ENCODE data around the gene AFMID.
"Not testable (repeated sequence)": the region's sequence is repeated elsewhere in the genome, so short reads cannot be mapped to it uniquely, and the experiment has no call there.

AFMID gene

DNA sequence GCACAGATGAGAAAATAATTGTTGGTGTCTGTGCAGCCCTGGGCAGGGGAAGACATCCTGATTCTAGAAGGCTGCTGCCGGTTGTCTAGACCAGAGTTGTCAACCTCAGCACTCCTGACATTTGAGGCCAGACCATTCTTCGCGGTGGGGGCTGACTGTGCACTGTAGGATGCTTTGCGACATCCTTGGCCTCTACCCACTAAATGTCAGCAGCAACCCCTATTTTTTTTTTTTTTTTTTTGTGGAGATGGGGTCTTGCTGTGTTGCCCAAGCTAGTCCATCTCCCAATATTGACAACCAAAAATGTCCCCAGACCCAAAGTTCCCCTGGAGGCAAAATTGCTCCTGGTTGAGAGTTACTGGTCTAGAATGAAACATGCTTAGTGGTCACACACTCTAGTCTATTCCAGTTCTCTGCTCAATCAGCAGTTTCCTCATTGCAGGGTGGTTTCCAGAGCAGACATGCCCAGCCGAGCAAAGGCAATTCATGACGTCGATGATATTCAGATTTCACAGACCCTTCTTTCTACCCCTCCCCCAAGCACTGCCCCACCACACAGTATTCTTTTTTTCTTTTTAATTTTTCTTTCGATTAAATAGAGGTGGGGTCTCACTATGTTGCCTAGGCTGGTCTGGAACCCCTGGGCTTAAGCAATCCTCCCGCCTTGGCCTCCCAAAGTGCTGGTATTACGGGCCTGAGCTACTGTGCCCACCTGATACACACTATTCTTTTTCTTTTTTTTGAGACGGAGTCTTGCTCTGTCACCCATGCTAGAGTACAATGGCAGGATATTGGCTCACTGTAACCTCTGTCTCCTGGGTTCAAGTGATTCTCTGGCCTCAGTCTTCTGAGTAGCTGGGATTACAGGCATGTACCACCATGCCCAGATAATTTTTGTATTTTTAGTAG, 32.0 kb upstream of the AFMID start:
- no peak for DNase-seq (ENCODE audit: low read depth, low spot score)

DNA sequence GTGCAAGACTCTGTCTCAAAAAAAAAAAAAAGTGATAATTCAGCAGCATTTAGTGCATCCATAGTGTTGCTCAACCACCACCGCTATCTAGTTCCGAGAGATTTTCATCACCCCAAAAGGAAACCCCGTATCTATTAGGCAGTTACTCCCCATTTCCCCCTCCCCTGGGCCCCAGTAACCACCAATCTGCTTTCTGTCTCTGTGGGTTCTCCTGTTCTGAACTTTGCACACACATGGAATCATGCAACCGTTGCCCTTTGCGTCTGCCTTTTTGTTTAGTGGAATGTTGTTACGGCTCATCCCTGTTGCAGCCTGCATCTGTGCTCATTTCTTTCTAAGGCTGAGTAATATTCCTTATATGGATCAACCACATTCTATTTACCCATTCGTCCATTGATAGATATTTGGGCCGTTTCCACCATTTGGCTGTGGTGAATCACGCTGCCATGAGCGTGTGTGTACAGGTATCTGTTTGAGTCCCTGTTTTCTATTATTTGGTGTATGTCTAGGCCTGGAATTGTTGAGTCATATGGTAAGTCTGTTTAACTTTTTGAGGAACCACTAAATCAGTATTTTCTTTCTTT, 27.5 kb upstream of the AFMID start:
- peak; percentile 77 for DNase-seq (ENCODE audit: low read depth, low spot score)

DNA sequence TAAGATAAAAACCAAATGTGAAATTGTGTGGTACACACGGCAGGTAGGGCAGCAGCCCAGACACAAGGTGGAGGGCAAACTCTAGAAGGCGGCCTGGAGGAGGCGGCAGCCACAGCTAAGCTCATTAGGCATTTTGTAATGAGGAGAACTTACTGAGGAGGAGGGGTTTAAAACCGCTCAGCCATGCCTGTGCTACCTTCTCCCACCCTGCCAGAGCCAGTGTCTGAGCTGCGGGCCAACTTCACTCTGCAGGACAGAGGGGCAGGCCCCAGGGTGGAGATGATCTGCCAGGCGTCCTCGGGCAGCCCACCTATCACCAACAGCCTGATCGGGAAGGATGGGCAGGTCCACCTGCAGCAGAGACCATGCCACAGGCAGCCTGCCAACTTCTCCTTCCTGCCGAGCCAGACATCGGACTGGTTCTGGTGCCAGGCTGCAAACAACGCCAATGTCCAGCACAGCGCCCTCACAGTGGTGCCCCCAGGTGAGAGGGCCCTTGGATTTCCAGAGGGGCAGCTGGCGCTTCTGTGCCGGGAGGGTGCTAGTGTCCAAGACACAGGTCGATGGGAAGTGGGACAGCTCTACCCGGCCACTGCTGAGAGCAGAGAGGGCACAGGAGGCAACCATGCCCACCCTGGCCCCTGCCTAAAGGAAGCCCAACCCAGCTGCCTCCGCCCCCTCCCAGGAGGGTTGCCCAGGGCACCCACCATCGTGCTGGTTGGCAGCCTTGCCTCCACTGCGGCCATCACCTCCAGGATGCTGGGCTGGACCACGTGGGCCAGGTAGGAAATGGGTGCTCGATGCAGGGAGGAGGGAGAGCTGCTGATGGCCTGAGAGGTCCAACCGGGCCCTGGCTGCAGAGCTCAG, 23.0 kb upstream of the AFMID start:
- no peak for DNase-seq (ENCODE audit: low read depth, low spot score)

DNA sequence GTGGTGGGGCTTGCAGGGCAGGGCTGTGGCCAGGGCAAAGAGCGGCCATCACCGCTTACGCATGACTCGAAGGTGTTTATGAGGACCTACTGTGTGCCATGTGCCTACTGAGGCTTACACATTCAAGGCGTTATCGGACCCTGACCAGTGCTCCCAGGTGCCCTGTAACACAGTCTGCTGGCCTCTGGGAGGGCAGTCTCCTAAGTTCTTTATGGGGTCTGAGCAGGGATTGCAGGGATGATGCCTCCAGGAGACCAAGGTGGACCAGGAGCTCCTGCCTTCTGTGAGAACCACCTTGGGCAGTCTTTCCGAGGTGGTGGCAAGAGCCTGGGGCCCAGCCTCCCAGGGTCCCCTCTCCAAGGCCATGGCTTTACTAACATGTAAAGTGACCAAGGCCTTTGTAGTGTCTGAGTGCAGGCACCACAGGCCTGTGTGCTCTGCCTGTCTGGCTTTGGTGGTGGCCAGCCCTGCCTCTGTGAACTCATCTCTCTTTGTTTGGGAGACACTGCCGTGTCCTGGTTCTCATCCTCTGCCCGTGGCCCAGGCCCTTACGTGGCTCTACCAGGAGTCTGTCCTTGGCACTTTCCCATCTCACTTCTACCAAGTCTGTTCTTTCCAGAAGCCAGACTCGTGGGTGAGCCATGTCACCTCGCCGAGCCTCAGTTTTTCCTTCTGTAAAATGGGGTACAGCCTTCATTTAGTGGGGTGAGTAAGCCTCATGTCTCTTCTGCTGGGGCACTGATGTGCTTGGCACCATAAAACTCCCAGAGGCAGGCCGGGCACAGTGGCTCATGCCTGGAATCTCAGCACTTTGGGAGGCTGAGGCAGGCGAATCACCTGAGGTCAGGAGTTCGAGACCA, 22.2 kb upstream of the AFMID start:
- no peak for DNase-seq (ENCODE audit: low read depth, low spot score)

DNA sequence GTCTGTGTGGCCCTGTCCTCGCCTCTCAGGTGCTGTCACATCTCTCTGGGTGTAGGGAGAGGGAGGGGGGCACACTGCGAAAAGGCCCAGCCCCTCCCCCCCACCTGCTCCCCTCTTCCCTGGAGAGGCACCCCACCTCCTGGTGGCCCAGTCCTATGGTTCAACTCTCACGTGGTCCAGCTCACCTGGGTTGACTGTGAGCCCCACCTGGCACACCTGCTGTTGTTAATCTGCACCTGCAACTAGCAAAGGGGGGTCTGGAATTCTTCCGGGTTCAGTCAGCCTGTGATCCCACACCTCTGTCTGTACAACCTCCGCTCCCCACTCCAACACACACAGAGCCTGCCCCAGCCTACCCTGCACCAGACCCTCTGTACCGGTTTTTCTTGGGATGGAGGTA, 20.7 kb upstream of the AFMID start:
- DNase-seq (ENCODE audit: low read depth, low spot score), result no peak

DNA sequence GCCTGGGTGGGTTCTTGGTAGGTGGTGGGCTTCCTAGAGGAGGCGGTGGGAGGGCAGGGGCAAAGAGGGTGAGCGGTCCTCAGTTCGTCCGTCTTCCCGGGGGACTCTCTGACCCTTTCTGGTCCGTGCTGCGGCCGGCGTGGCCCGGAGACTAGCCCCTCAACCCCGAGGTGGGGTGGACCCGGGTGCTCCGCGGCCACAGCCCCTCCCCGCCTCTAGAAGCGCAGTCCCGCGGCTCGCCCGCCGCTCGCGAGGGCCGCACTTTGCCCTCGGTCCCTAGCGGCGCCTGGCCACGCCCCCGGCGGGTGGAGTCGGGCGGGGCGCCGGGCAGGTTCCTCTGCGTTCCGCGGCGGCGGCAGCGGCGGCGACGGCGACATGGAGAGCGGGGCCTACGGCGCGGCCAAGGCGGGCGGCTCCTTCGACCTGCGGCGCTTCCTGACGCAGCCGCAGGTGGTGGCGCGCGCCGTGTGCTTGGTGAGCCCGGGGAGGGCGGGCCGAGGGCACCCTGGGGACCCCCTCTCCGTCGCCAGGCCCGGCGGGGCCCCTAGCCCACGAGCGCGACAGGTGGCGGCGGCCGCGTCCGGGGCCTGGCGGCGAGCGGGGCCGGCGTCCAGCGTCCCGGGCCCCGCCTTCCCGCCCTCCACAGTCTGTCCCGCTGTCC, 18.8 kb upstream of the AFMID start, which contains the start of gene SYNGR2:
Gene SYNGR2 (plus strand): TSS at position 340 of the 661 bp plus-strand sequence. CDS start 36 bp downstream, at position 376.
- DNase-seq (ENCODE audit: low read depth, low spot score), result peak; percentile 86

DNA sequence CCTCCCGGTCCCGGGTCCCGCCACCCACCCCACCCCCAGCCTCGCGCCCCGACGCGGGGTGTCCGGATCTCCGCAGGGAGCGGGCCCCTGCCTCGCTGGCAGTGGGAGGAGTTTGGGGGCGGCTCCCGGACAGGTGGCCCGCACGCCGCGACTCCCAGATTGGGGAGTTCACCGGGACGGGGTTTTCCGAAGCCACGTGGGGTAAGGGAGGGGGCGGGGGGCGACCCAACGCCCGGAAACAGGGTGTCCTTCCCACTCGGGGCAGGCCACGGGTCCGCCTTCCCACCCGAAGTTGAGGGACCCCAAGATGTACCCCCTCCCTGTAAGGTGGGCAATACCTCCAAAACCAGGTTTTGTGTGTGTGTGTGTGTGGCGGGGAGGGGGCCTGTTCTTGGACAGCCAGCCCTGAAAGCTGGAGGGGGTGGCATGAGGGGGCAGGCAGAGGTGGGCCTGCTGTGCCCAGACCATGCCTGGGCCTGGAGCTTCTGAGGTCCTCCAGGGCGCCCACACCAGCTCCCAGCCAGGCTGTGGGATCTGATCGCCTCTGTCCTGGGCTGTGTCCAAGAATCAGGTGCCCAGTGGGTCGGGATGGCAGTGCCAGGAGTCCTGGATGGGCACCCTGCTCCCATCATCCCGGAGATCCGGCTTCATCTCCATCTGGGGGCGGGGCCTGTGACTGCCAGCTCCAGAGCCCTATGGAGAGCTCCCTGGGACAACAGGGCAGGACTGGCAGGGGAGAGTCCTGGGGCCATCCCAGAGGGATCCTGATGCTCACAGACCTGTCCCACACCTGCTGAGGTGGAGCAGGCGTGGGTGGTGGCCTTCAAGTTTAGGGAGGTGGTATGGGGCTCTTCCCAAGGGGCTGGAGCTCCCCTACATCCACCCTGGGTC, 18.0 kb upstream of the AFMID start:
- DNase-seq (ENCODE audit: low read depth, low spot score), result peak; percentile 70

DNA sequence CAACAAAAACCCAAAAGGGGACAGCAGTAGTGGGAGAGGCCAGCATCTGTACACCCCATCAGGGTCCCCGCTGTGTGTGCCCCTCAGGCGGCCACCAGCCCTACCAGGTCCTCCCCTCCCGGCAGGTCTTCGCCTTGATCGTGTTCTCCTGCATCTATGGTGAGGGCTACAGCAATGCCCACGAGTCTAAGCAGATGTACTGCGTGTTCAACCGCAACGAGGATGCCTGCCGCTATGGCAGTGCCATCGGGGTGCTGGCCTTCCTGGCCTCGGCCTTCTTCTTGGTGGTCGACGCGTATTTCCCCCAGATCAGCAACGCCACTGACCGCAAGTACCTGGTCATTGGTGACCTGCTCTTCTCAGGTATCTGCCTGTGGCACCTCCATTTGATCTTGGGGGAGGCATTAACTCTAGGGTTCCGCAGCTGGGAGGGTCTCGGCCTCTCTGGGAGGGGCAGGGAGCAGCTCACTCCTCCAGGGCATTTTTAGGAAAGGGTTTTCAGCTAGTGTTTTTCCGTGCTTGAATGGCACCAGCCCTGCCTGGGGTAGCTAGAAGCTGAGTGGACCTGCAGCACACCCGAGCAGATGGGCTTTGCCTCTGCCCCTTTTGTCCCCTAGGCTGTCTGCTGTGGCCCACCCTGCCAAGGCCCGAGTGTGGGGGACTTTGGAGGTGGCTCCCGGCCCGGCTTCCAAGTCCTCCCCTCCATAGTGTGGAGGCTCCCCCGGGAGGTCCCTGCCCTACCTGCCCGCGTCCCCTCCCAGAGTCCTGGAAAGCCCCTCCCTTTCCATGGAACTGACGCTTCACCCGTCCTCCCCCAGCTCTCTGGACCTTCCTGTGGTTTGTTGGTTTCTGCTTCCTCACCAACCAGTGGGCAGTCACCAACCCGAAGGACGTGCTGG, 16.2 kb upstream of the AFMID start:
- no peak for DNase-seq (ENCODE audit: low read depth, low spot score)

DNA sequence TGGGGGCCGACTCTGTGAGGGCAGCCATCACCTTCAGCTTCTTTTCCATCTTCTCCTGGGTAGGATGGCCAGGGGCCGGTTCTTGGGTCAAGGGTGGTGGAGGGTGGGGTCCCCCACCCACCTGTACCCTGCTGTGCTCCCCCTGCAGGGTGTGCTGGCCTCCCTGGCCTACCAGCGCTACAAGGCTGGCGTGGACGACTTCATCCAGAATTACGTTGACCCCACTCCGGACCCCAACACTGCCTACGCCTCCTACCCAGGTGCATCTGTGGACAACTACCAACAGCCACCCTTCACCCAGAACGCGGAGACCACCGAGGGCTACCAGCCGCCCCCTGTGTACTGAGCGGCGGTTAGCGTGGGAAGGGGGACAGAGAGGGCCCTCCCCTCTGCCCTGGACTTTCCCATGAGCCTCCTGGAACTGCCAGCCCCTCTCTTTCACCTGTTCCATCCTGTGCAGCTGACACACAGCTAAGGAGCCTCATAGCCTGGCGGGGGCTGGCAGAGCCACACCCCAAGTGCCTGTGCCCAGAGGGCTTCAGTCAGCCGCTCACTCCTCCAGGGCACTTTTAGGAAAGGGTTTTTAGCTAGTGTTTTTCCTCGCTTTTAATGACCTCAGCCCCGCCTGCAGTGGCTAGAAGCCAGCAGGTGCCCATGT, 15.4 kb upstream of the AFMID start:
- DNase-seq (ENCODE audit: low read depth, low spot score), result not testable (repeated sequence)

DNA sequence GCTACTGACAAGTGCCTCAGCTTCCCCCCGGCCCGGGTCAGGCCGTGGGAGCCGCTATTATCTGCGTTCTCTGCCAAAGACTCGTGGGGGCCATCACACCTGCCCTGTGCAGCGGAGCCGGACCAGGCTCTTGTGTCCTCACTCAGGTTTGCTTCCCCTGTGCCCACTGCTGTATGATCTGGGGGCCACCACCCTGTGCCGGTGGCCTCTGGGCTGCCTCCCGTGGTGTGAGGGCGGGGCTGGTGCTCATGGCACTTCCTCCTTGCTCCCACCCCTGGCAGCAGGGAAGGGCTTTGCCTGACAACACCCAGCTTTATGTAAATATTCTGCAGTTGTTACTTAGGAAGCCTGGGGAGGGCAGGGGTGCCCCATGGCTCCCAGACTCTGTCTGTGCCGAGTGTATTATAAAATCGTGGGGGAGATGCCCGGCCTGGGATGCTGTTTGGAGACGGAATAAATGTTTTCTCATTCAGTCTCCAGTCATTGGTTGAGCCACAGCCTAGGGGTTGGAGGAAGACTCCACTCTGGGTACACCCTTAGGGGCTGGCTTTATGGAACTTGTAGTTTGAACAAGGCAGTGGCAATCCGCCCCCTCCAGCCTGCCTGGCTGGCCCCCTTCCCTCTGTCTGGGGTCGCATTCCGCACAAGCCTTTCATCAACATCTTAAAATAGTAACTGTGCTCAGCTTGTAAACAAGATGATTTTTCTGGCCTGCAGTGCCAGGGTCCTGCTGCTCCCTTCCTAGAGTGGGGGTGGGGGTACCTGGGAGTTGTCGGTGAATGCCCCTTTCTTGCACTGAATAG, 14.7 kb upstream of the AFMID start:
- peak; percentile 60 for DNase-seq (ENCODE audit: low read depth, low spot score)

DNA sequence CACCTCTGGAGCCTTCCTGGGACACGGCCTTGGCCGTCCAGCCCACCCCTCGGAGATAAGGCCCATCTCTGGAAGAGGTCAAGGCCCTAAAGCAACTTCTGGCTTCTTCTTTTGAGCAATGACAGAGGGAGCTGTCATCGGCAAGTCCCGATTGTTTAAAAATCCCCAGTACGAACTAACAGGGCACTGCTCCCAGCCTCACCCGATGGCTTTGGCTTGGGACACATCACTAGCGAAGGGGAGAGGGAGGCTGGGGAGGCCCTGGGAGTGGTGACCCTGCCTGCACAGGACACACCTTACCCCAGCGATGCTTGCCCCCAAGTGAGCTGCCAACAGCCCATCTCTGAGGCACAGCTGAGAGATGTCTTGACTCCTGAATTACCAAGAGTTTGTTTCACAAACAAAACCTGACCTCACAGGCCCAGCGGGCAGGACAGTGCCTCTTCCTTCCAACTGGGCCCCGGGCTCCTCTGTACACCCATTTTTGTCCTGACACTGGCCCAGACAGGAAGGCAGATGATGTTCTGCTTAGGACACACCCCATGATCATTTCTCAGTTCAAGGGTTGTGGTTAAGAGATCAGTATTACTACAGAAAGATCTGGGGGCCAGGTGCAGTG, 14.0 kb upstream of the AFMID start:
- DNase-seq (ENCODE audit: low read depth, low spot score), result no peak

DNA sequence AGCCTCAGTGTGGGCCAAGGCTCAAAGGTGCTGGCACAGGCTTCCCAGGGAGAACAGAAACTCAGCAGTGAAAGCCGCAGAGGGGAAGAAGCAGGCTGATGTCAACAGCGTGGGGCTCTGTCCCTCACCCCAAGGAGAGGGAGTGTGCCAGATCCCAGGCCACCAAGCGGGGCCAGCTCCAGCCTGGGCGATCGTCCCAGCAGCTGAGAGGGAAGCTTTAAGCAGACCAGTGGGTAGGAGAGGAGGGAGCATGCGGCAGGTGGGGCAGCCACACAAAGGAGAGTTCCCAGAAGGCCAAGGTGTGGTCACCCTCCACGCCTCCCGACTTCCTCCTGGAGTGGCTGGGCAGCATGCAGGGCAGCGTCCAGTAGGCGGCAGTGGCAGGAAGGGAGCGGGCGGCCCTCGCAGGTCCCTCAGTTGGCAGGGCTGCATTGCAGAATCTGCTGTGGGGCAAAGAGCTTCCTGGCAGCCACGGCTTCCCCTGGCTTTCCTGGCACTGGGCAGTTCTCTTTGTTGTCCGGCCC, 12.8 kb upstream of the AFMID start:
- no peak for DNase-seq (ENCODE audit: low read depth, low spot score)

DNA sequence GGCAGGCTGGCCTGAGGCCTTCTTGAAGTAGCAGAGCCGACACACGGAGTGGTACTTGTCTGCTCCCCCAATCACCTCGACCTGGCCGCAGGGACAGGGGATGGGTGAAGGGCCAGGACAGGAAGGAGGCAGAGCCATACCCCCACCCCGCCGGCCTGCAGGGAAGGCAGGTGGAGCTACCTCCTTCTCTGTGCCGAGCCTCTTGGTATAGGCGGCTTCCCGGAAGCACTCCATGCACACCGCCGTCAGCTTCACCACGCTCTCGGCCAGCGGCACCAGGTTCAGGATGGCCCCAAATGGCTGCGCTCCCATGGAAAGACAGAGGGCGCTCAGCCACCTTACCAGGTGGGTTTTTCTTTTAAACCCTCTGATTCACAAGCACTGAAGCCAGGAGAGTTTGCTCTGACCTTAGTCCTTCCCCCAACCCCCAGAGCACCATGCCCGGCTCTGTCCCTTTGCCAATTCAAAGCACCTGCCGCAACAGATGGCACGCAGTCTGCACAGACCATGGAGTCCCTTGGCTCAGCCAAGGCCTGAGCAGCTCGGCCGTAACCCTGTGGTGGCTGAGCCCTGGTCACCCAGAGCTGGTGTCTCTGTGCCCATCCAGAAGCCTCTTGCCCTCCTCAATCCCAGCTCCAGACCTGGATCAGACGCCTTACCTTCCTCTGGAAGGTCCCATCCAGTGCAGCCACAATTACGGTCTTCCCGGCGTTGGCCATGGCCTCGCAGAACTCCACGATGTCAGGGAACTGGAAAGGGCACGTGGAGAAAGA, 12.1 kb upstream of the AFMID start:
- DNase-seq (ENCODE audit: low read depth, low spot score), result no peak

DNA sequence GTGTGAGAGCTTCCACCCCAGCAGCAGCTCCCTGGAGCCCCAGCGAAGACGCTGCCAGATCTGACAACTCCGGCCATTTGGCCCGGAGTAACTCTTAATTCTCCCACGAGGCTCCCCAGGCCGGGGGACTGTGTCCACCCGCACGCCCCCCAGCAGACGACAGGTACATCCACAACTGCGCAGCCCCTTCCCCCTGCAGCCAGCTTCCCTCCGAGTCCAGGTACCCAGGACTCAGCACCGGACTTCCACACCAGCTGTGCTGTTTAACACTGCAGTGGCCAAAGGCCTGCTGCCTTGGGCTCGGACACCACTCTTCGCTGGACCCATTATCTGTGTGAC, 11.6 kb upstream of the AFMID start:
- no peak for DNase-seq (ENCODE audit: low read depth, low spot score)

DNA sequence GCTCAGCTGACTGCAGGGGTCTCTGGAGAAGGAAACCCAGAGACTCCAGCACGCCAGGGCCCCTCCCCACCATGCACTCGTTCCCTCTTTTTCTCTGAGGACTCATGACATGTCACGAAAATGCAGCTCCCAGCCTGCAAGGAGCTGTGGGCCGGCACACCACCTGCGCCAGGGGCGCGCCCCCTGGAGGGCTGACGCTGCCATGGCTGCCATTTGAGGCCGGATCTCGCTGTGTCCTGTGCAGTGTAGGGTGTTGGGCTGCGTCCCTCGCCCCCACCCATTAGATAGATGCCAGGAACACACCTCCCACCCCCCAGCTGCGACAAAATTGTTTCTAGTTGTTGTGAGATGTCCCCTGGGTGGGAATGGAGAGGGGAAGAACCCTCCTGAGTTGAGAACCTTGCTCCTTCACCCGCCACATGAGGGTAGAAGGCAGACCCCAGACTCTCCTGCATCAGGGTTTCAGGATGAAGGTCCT, 10.6 kb upstream of the AFMID start:
- peak; percentile 77 for DNase-seq (ENCODE audit: low read depth, low spot score)

DNA sequence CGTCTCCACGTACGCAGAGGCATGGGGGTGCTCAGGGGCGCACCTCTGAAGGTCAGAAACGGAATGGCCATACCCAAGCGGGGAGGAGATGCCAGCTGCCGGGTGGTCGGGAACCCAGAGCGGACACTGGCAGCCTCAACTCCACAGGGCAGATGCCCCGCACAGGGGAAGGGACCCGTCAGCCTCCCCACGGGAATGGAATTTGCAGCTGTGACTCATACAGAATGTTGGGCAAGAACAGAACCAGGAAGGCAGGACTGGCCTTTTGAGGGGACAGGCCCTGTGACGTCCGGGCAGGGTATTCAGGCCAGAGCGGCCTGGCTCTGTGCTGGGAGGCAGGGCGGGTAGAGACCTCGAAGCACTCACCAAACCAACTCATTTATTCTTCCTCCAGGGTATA, 7.8 kb upstream of the AFMID start:
- peak; percentile 78 for DNase-seq (ENCODE audit: low read depth, low spot score)
